HepG2 (cell line): ENCODE data around the gene CCDC57. TPM values are rescaled to one million over a fixed set of nuclear protein-coding genes. Genes with fewer than 3 reads are reported as not detected.

Source experiments
- CREB1 ChIP-seq, 2 experiments: fragments of 450-650 bp in 1 of 2; IDR thresholded peaks; 2 replicates each; pipeline ENCODE4 v1.6.1; 2016 to 2017; ENCODE audit warnings: control low read depth in 1 of 2, mild to moderate bottlenecking in 1 of 2, missing compliant biosample characterization in 1 of 2, missing genetic modification characterization in 1 of 2
- ETV5 ChIP-seq: IDR thresholded peaks from 2 replicates; pipeline ENCODE4 v1.6.1; 2018; ENCODE audit warnings: missing biosample characterization, missing genetic modification reagents, inconsistent platforms, borderline replicate concordance
- GLMP ChIP-seq: sonication (generic); formaldehyde crosslinking; IDR thresholded peaks from 2 replicates; pipeline ENCODE4 v1.9.0; 2021; ENCODE audit warnings: missing genetic modification reagents, mild to moderate bottlenecking, borderline replicate concordance
- GTF3A ChIP-seq: sonication (generic); formaldehyde crosslinking; conservative IDR thresholded peaks from 2 replicates; pipeline ENCODE4 v1.4.0; 2020; ENCODE audit warnings: mild to moderate bottlenecking, missing genetic modification reagents
- MAFG ChIP-seq: sonication (generic); formaldehyde crosslinking; IDR thresholded peaks from 2 replicates; pipeline ENCODE4 v1.5.1; 2020; ENCODE audit warnings: mild to moderate bottlenecking, missing genetic modification reagents
- RNF219 ChIP-seq: sonication (generic); formaldehyde crosslinking; IDR thresholded peaks from 2 replicates; pipeline ENCODE4 v1.5.0; 2020; ENCODE audit warnings: mild to moderate bottlenecking, missing genetic modification reagents
- SKIL ChIP-seq: sonication (generic); formaldehyde crosslinking; IDR thresholded peaks from 2 replicates; pipeline ENCODE4 v1.8.0; 2022; ENCODE audit warnings: missing genetic modification reagents, mild to moderate bottlenecking, moderate library complexity, borderline replicate concordance
- SNAPC2 ChIP-seq: sonication (generic); formaldehyde crosslinking; IDR thresholded peaks from 2 replicates; pipeline ENCODE4 v1.8.1; 2022; ENCODE audit warnings: mild to moderate bottlenecking, missing genetic modification reagents
- SP140L ChIP-seq: sonication (generic); formaldehyde crosslinking; IDR thresholded peaks from 2 replicates; pipeline ENCODE4 v1.4.0; 2020; ENCODE audit warnings: missing genetic modification reagents, borderline replicate concordance
- SRF ChIP-seq: IDR thresholded peaks from 2 replicates; pipeline ENCODE4 v1.6.1; 2011; ENCODE audit warnings: mild to moderate bottlenecking, low read depth, low read length, moderate library complexity
- TEF ChIP-seq: sonication (generic); formaldehyde crosslinking; IDR thresholded peaks from 2 replicates; pipeline ENCODE4 v1.5.0; 2020; ENCODE audit warnings: missing genetic modification reagents
- ZBTB39 ChIP-seq: sonication (generic); formaldehyde crosslinking; IDR thresholded peaks from 2 replicates; pipeline ENCODE4 v1.5.0; 2020; ENCODE audit warnings: missing genetic modification reagents
- ZNF205 ChIP-seq: IDR thresholded peaks from 2 replicates; pipeline ENCODE4 v1.6.1; 2018; ENCODE audit warnings: missing biosample characterization, missing genetic modification reagents
- ZNF484 ChIP-seq: sonication (generic); formaldehyde crosslinking; IDR thresholded peaks from 2 replicates; pipeline ENCODE4 v1.5.1; 2020; ENCODE audit warnings: mild to moderate bottlenecking, low read depth, missing genetic modification reagents, borderline replicate concordance
- ZNF709 ChIP-seq: sonication (generic); formaldehyde crosslinking; IDR thresholded peaks from 2 replicates; pipeline ENCODE4 v1.5.0; 2020; ENCODE audit warnings: mild to moderate bottlenecking, missing genetic modification reagents
- polyA plus RNA-seq, 8 experiments: library from polyadenylated mRNA; depleted of rRNA in 3 of 8; stranded (reverse) in 7 of 8; unstranded in 1 of 8; fragments of >200 nt; fragmentation: Illumina TruSeq in 4 of 8; extraction: Trizol in 4 of 8; gene quantifications; 2 replicates each; pipeline versions ENCODE4 v1.2.1 to v1.2.3, GENCODE V29; 2011 to 2016; ENCODE audit warnings: low read depth in 4 of 8, missing spikeins in 1 of 8, mixed read lengths in 1 of 8; ENCODE audit not compliant: insufficient read depth in 1 of 8
- total RNA-seq, 5 experiments: library from RNA; depleted of rRNA; stranded (reverse); fragments of >200 nt; fragmentation: Illumina TruSeq; extraction: Trizol; gene quantifications; 2 replicates each; pipeline ENCODE4 v1.2.3, GENCODE V29; 2016; ENCODE audit warnings: low read depth in 1 of 5
- TF ChIP-seq, protein P1 (sequence below): IDR thresholded peaks from 2 replicates; pipeline ENCODE4 v1.6.1; 2018; ENCODE audit warnings: missing genetic modification reagents, mild to moderate bottlenecking, missing compliant biosample characterization

CCDC57 gene
- total and polyA plus RNA-seq, 2 of the 13 experiments (the other 11 are each of a cell fraction or from before 2014, with no cell fraction given) = 59.3 to 59.9 TPM

- TF ChIP-seq SRF (peak; percentile 70; the same call in 1 of the 2 replicates), MAFG (CRISPR knock-in tag) (no peak), ZNF205 (CRISPR knock-in tag) (0 out of 2 replicates have a peak, but pooled peaks have one; percentile 39), SP140L (no peak), SNAPC2 (CRISPR knock-in tag) (no peak), TEF (CRISPR knock-in tag) (no peak), SKIL (CRISPR knock-in tag) (no peak), ZNF709 (CRISPR knock-in tag) (peak; percentile 37; the same call in 1 of the 2 replicates), ZNF484 (CRISPR knock-in tag) (no peak), RNF219 (CRISPR knock-in tag) (no peak; the same call in 1 of the 2 replicates), ZBTB39 (CRISPR knock-in tag) (no peak), CREB1 (IDR thresholded peaks at IDR 0.05) (no peak), CREB1 (CRISPR knock-in tag; IDR thresholded peaks at IDR 0.05) (no peak), GTF3A (CRISPR knock-in tag) (0 out of 2 replicates have a peak, but pooled peaks have one; percentile 58), GLMP (CRISPR knock-in tag) (no peak), ETV5 (peak; percentile 55; the same call in 1 of the 2 replicates)
- TF ChIP-seq, protein P1, sequence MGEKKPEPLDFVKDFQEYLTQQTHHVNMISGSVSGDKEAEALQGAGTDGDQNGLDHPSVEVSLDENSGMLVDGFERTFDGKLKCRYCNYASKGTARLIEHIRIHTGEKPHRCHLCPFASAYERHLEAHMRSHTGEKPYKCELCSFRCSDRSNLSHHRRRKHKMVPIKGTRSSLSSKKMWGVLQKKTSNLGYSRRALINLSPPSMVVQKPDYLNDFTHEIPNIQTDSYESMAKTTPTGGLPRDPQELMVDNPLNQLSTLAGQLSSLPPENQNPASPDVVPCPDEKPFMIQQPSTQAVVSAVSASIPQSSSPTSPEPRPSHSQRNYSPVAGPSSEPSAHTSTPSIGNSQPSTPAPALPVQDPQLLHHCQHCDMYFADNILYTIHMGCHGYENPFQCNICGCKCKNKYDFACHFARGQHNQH (CRISPR knock-in tag) = peak; percentile 71; the same call in 1 of the 2 replicates
Observed at GRCh38 chr17:82212331-82213250, at the start of gene CCDC57 (continued).
